ENCODE data around the gene SPAG16. TPM values are rescaled to one million over a fixed set of nuclear protein-coding genes. Genes with fewer than 3 reads are reported as not detected.

The SPAG16 gene
- total RNA-seq, 1 experiment from 2014 or later, result 17.3 TPM

- Mint-ChIP-seq H3K9me3 (peaks cover 22 to 30% of the 10 kb centered on the region in 2 experiments), H3K4me3 (no peak overlapping the region), H3K36me3 (ENCODE audit: insufficient read depth in 1 of 3, low read depth in 3 of 3) (peaks cover 12 to 36% (median 29%) of the 10 kb centered on the region in 3 experiments), H3K4me1 (no peaks in the 10 kb centered on the region; a peak in 1 of 4 replicates), H3K27ac (no peak overlapping the region), H3K27me3 (ENCODE audit: low read depth) (no peaks in the 10 kb centered on the region; the same call in 1 of the 2 replicates)
- H3K79me2 ChIP-seq (ENCODE audit: insufficient read depth, low read length), result no peaks in the 10 kb centered on the region
- H3K9me3 ChIP-seq (ENCODE audit: control insufficient read depth, low read depth, low read length), result no peaks in the 10 kb centered on the region
- H2BK120ac ChIP-seq (ENCODE audit: low read depth, low read length, poor library complexity, severe bottlenecking), result no peak overlapping the region
- H3K9ac ChIP-seq (ENCODE audit: extremely low read depth, insufficient read length, low read length), result no peak overlapping the region
- H3K14ac ChIP-seq (ENCODE audit: insufficient read depth, low read length), result no peak overlapping the region
- no peaks in the 10 kb centered on the region for H3K4me1 ChIP-seq (ENCODE audit: insufficient read depth, low read length)
- TF ChIP-seq CTCF (conservative IDR thresholded peaks at IDR 0.05), result no peak
- no CpG with 5 or more reads among the region's 1 CpG for WGBS (ENCODE audit: extremely low coverage, insufficient read length, low lambda C conversion rate)
- no peaks in the 10 kb centered on the region for H3K79me1 ChIP-seq (ENCODE audit: insufficient read depth, low read depth, low read length, poor library complexity, severe bottlenecking)
- no peak overlapping the region for H4K8ac ChIP-seq (replicated peaks; ENCODE audit: insufficient read length, low read depth, low read length)
- no peaks in the 10 kb centered on the region for H3K23me2 ChIP-seq (ENCODE audit: insufficient read length, low read depth, low read length, poor library complexity, severe bottlenecking)
- H2AFZ ChIP-seq (ENCODE audit: low read length), result no peak overlapping the region
- no peak overlapping the region for H2BK5ac ChIP-seq (ENCODE audit: insufficient read length, low read length)
- H4K20me1 ChIP-seq (ENCODE audit: control insufficient read depth, insufficient read depth, insufficient read length), result no peaks in the 10 kb centered on the region
- H4K5ac ChIP-seq (ENCODE audit: insufficient read length, low read depth, low read length), result no peak overlapping the region
- H3K27ac ChIP-seq (ENCODE audit: insufficient read length, low read depth, low read length), result no peak overlapping the region
- H2AK5ac ChIP-seq (ENCODE audit: insufficient read length, low read length), result no peak overlapping the region
- no peak overlapping the region for H3K23ac ChIP-seq (ENCODE audit: insufficient read length, low read depth, low read length)
- H3T11ph ChIP-seq (ENCODE audit: low read length), result no peak overlapping the region
- no peak overlapping the region for H3K4me2 ChIP-seq (ENCODE audit: insufficient read depth, insufficient read length, low read length)
- H2BK20ac ChIP-seq (ENCODE audit: low read depth, low read length, poor library complexity, severe bottlenecking), result no peak overlapping the region
- H3K18ac ChIP-seq (ENCODE audit: insufficient read length, low read depth, low read length), result no peak overlapping the region
- no peaks in the 10 kb centered on the region for H3K27me3 ChIP-seq (ENCODE audit: insufficient read depth, low read length)
- no peak overlapping the region for H2BK15ac ChIP-seq (ENCODE audit: low read depth, low read length)
- DNase-seq, result no peak
- H4K91ac ChIP-seq (ENCODE audit: insufficient read length, low read depth, low read length), result no peak overlapping the region
- H3K56ac ChIP-seq (ENCODE audit: insufficient read length, low read depth, low read length), result no peak overlapping the region
- H3K4ac ChIP-seq (ENCODE audit: low read depth, low read length), result no peak overlapping the region
- H2BK12ac ChIP-seq (ENCODE audit: insufficient read length, low read depth, low read length), result no peak overlapping the region
Observed at GRCh38 chr2:213679894-213680293, 395.6 kb downstream of the SPAG16 start.

Data from H9 (cell line).